Vagina (tissue), 2 donors: Measurements from ENCODE around the gene AHSG. TPM values are rescaled to one million over a fixed set of nuclear protein-coding genes. Genes with fewer than 3 reads are reported as not detected.
A peak's percentile ranks its signal among the peaks of the same experiment; 100 is the strongest.

Experiments
- DNase-seq, 2 donors: peaks; one replicate each; pipeline ENCODE4 v3.0.0-alpha.2; 2017; ENCODE audit errors: extremely low spot score in 2 of 2
- H3K27ac ChIP-seq: fragments of 200-600 bp; sonication (generic); one replicate; pipeline ENCODE4 v1.5.1; 2019
- H3K27me3 ChIP-seq: fragments of 200-600 bp; sonication (generic); one replicate; pipeline ENCODE4 v1.5.1; 2019
- H3K36me3 ChIP-seq, 2 donors: fragments of 200-600 bp; sonication (generic); one replicate each; pipeline ENCODE4 v1.5.1; 2017 to 2019
- H3K4me1 ChIP-seq: fragments of 200-600 bp; sonication (generic); one replicate; pipeline ENCODE4 v1.5.1; 2019
- H3K4me3 ChIP-seq, 2 donors: fragments of 200-600 bp; sonication (generic); 1 replicate in 1 of 2; 2 replicates in 1 of 2; pipeline ENCODE4 v1.5.1; 2016 to 2019
- H3K9me3 ChIP-seq: fragments of 200-600 bp; sonication (generic); one replicate; pipeline ENCODE4 v1.5.1; 2019
- CTCF ChIP-seq, 3 experiments: fragments of 450-650 bp in 2 of 3; fragments of 200-600 bp in 1 of 3; sonication (generic) in 1 of 3; IDR thresholded peaks; one replicate each; pipeline ENCODE4 v1.5.1; 2017 to 2019; ENCODE audit warnings: antibody characterized with exemption in 3 of 3, mild to moderate bottlenecking in 2 of 3, moderate library complexity in 2 of 3
- POLR2A ChIP-seq, 2 donors: fragments of 450-650 bp; IDR thresholded peaks; one replicate each; pipeline ENCODE4 v1.6.1; 2017; ENCODE audit warnings: antibody characterized with exemption in 2 of 2, mild to moderate bottlenecking in 2 of 2, moderate library complexity in 2 of 2
- POLR2AphosphoS5 ChIP-seq, 2 donors: sonication (generic); formaldehyde crosslinking; IDR thresholded peaks; one replicate each; pipeline ENCODE4 v1.9.0; 2017; ENCODE audit warnings: antibody characterized with exemption in 2 of 2, mild to moderate bottlenecking in 2 of 2, low read depth in 1 of 2; ENCODE audit not compliant: insufficient read depth in 1 of 2
- intact Hi-C: fragments of 100-400 bp; cut with DNase I; formaldehyde crosslinking; loops from one replicate; pipeline ENCODE4 v1.15.1; 2023
- total RNA-seq: library from RNA; depleted of rRNA; stranded (reverse); fragments of >200 nt; gene quantifications from one replicate; pipeline ENCODE4 v1.2.3, GENCODE V29; 2016

The AHSG gene
- total RNA-seq, 1 donor from 2014 or later: not detected

GRCh38 chr3:186621894-186622650 lies 9.2 kb downstream of the AHSG start:
- intact Hi-C loops: no loop called here
- Histone ChIP-seq H3K4me3 (no peak overlapping the region), H3K4me1 (no peaks in the 10 kb centered on the region), H3K27ac (no peak overlapping the region), H3K9me3 (no peaks in the 10 kb centered on the region), H3K36me3 (no peaks in the 10 kb centered on the region), H3K27me3 (no peaks in the 10 kb centered on the region)
- DNase-seq: no peak
- TF ChIP-seq POLR2A (IDR thresholded peaks at IDR 0.05) (no peak), POLR2AphosphoS5 (IDR thresholded peaks at IDR 0.05; ENCODE audit: insufficient read depth in 1 of 2, low read depth in 1 of 2) (no peak), CTCF (IDR thresholded peaks at IDR 0.05) (no peak)

GRCh38 chr3:186622651-186623310 lies 9.9 kb downstream of the AHSG start:
- intact Hi-C loops: no loop called here
- Histone ChIP-seq H3K4me1 (no peaks in the 10 kb centered on the region), H3K9me3 (no peaks in the 10 kb centered on the region), H3K4me3 (no peak overlapping the region), H3K27ac (no peak overlapping the region), H3K36me3 (no peaks in the 10 kb centered on the region), H3K27me3 (no peaks in the 10 kb centered on the region)
- TF ChIP-seq POLR2A (IDR thresholded peaks at IDR 0.05) (no peak), CTCF (IDR thresholded peaks at IDR 0.05) (no peak), POLR2AphosphoS5 (IDR thresholded peaks at IDR 0.05; ENCODE audit: insufficient read depth in 1 of 2, low read depth in 1 of 2) (no peak)
- DNase-seq: no peak

- intact Hi-C loops: no loop called here
- no peaks in the 10 kb centered on the region for H3K27me3 ChIP-seq
- no peaks in the 10 kb centered on the region for H3K4me1 ChIP-seq
- peak in 1 of 2 donors; percentile 28 for DNase-seq
- no peak overlapping the region for H3K4me3 ChIP-seq
- no peaks in the 10 kb centered on the region for H3K36me3 ChIP-seq
- TF ChIP-seq CTCF (IDR thresholded peaks at IDR 0.05): no peak
- no peak for TF ChIP-seq POLR2AphosphoS5 (IDR thresholded peaks at IDR 0.05; ENCODE audit: insufficient read depth in 1 of 2, low read depth in 1 of 2)
- no peak for TF ChIP-seq POLR2A (IDR thresholded peaks at IDR 0.05)
- H3K27ac ChIP-seq: no peak overlapping the region
- no peaks in the 10 kb centered on the region for H3K9me3 ChIP-seq
Measured at GRCh38 chr3:186624598-186624997, 11.7 kb downstream of the AHSG start.

GRCh38 chr3:186625600-186626042 lies 12.8 kb downstream of the AHSG start:
- peak; percentile 22 to 31 for DNase-seq

More at GRCh38 chr3:186625600-186626042, 12.8 kb downstream of the AHSG start:
- H3K27ac ChIP-seq: no peak overlapping the region
- H3K27me3 ChIP-seq: no peaks in the 10 kb centered on the region
- H3K36me3 ChIP-seq: no peaks in the 10 kb centered on the region
- no peaks in the 10 kb centered on the region for H3K9me3 ChIP-seq
- H3K4me3 ChIP-seq: no peak overlapping the region
- intact Hi-C loops: no loop called here
- H3K4me1 ChIP-seq: no peaks in the 10 kb centered on the region
- TF ChIP-seq CTCF (IDR thresholded peaks at IDR 0.05): no peak
- TF ChIP-seq POLR2AphosphoS5 (IDR thresholded peaks at IDR 0.05; ENCODE audit: insufficient read depth in 1 of 2, low read depth in 1 of 2): no peak
- TF ChIP-seq POLR2A (IDR thresholded peaks at IDR 0.05): no peak
